ENCODE measurements around the gene SP5. TPM values are rescaled to one million over a fixed set of nuclear protein-coding genes. Genes with fewer than 3 reads are reported as not detected.

Gene SP5
- not detected in 2 replicates for total RNA-seq (2011; cell fraction: chromatin; rRNA removed; ENCODE audit: low replicate concordance)
- total RNA-seq (2011; cell fraction: nucleolus; rRNA removed) = 0.26 TPM in 1 of 2 replicates, not detected in the other
- 0.31 TPM in 1 of 2 replicates, not detected in the other for total RNA-seq (2011; cell fraction: nucleoplasm; rRNA removed)
- 0.59 and 0.65 TPM in 2 replicates for total RNA-seq (2014; rRNA removed)
- 0.07 TPM in 1 of 2 replicates, not detected in the other for total RNA-seq (2014; rRNA removed; fragmentation: Illumina TruSeq; extraction: Trizol)
- 0.25 and 0.30 TPM in 2 replicates for total RNA-seq (2015; rRNA removed; fragmentation: Illumina TruSeq; extraction: Trizol)
- total RNA-seq (2021) = 1.7 and 1.8 TPM in 2 replicates
- 0.06 and 0.31 TPM in 2 replicates for polyA plus RNA-seq (2011; rRNA removed)
- 0.22 and 0.57 TPM in 2 replicates for polyA plus RNA-seq (2011; cell fraction: cytosol; rRNA removed)
- polyA plus RNA-seq (2011; cell fraction: nucleus; rRNA removed) = 0.24 and 0.46 TPM in 2 replicates
- polyA plus RNA-seq (2012) = 0.78 and 1.1 TPM in 2 replicates
- polyA plus RNA-seq (2014; fragmentation: Illumina TruSeq; extraction: Trizol) = not detected in 2 replicates
- polyA plus RNA-seq (2014; fragmentation: Nextera tagmentation; extraction: Ambion mirVana) = under 1 TPM; 0.03 TPM
- 0.67 and 0.99 TPM in 2 replicates for polyA plus RNA-seq (2014; rRNA removed)
- 0.09 TPM in 1 of 2 replicates, not detected in the other for polyA minus RNA-seq (2011; rRNA and poly(A)+ RNA removed)
- not detected in 2 replicates for polyA minus RNA-seq (2011; cell fraction: cytosol; rRNA and poly(A)+ RNA removed)
- 0.27 and 1.1 TPM in 2 replicates for polyA minus RNA-seq (2011; cell fraction: nucleus; rRNA and poly(A)+ RNA removed)
- percentile 38 among the genes with signal in this experiment for Bru-seq, nascent RNA
- BruChase-seq, experiment 1, labeled RNA remaining after a 2-hour chase = percentile 23 among the genes with signal in this experiment
- BruChase-seq, experiment 2, labeled RNA remaining after a 6-hour chase = percentile 30 among the genes with signal in this experiment
- long read RNA-seq, experiment 1, partial matches to known transcripts = 0 of 6 reads
- long read RNA-seq, experiment 1, other reads (novel, unspliced or antisense) = 4 of 6 reads
- long read RNA-seq, experiment 2, partial matches to known transcripts = 0 of 2 reads
- long read RNA-seq, experiment 2, other reads (novel, unspliced or antisense) = 0 of 2 reads
- long read RNA-seq, experiment 3 = 0 reads

- Histone ChIP-seq H3K4me1 (replicated peaks in 1 of 2; ENCODE audit: control insufficient read depth in 2 of 2, insufficient read depth in 2 of 2, low read length in 2 of 2) (peaks cover 4 to 34% of the 10 kb centered on the region in 2 experiments; a peak in 2 of 5 replicates), H3K4me3 (peak within 1 kb of the TSS; percentile 50), H3K9ac (ENCODE audit: insufficient read depth in 1 of 2, low read depth in 2 of 2, low read length in 2 of 2) (peak within 1 kb of the TSS; percentile 74 to 93), H3K27ac (ENCODE audit: extremely low read depth, low read depth, low read length) (peak within 1 kb of the TSS; percentile 79), H3K9me1 (ENCODE audit: control insufficient read depth, insufficient read depth, low read length) (no peaks in the 10 kb centered on the region), H3K4me2 (ENCODE audit: insufficient read depth, low read length) (peak within 1 kb of the TSS; percentile 87), H3K27me3 (ENCODE audit: control insufficient read depth in 2 of 2, insufficient read depth in 2 of 2, low read length in 2 of 2) (no peaks in the 10 kb centered on the region), H3K36me3 (ENCODE audit: control insufficient read depth, insufficient read depth, low read length) (no peaks in the 10 kb centered on the region), H4K20me1 (replicated peaks; ENCODE audit: control insufficient read depth, insufficient read depth, low read length) (no peaks in the 10 kb centered on the region), H3K79me2 (ENCODE audit: control insufficient read depth, insufficient read depth, low read length) (no peaks in the 10 kb centered on the region), H2AFZ (ENCODE audit: low read depth, low read length) (peak within 1 kb of the TSS; percentile 99), H3K9me3 (replicated peaks; ENCODE audit: control insufficient read depth, insufficient read depth, low read depth, low read length) (peaks cover 4% of the 10 kb centered on the region; the same call in 1 of the 2 replicates)
- DNase-seq (ENCODE audit: extremely low read depth in 1 of 4, low spot score in 3 of 4) = peak; percentile 88 to 94 (median 90)
- ChIA-PET POLR2A (interaction anchor here (1.0 kb wide), 1 partner anchor 55 kb away, joined by 5 read pairs; the partner anchor contains the start of gene ERICH2), CTCF (ENCODE audit: low intra/inter-chr PET ratio) (no interaction called here)
- in situ Hi-C loops (cut with MboI) = no loop called here
- WGBS (ENCODE audit: insufficient coverage, low coverage, missing lambda C conversion rate) = 32% methylated on average over 50 of the region's 62 CpGs
- ATAC-seq = peak; percentile 92
- no TSS peak for BruUV-seq (replicated peaks)
- peak; percentile 98 for FAIRE-seq
- intact Hi-C loops (cut with micrococcal nuclease) = loop anchor here (1.0 to 10.0 kb wide), 2 partner anchors 55 to 310 kb away; partner anchors contain the start of gene ERICH2
- peak; percentile 81; the same call in 1 of the 2 replicates for TF ChIP-seq PHF21A (IDR thresholded peaks at IDR 0.05; ENCODE audit: borderline replicate concordance, low read depth)
- no peak for TF ChIP-seq POLR3G (IDR thresholded peaks at IDR 0.05; ENCODE audit: extremely low read depth, insufficient read length, insufficient replicate concordance)
- TF ChIP-seq ATF1 (CRISPR knock-in tag; IDR thresholded peaks at IDR 0.05) = no peak
- TF ChIP-seq ATF1 (tag; IDR thresholded peaks at IDR 0.05) = peak; percentile 53
- TF ChIP-seq, protein P1, sequence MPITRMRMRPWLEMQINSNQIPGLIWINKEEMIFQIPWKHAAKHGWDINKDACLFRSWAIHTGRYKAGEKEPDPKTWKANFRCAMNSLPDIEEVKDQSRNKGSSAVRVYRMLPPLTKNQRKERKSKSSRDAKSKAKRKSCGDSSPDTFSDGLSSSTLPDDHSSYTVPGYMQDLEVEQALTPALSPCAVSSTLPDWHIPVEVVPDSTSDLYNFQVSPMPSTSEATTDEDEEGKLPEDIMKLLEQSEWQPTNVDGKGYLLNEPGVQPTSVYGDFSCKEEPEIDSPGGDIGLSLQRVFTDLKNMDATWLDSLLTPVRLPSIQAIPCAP (CRISPR knock-in tag; IDR thresholded peaks at IDR 0.05; ENCODE audit: borderline replicate concordance) = 0 out of 2 replicates have a peak, but pooled peaks have one; percentile 36
- TF ChIP-seq, protein P2, sequence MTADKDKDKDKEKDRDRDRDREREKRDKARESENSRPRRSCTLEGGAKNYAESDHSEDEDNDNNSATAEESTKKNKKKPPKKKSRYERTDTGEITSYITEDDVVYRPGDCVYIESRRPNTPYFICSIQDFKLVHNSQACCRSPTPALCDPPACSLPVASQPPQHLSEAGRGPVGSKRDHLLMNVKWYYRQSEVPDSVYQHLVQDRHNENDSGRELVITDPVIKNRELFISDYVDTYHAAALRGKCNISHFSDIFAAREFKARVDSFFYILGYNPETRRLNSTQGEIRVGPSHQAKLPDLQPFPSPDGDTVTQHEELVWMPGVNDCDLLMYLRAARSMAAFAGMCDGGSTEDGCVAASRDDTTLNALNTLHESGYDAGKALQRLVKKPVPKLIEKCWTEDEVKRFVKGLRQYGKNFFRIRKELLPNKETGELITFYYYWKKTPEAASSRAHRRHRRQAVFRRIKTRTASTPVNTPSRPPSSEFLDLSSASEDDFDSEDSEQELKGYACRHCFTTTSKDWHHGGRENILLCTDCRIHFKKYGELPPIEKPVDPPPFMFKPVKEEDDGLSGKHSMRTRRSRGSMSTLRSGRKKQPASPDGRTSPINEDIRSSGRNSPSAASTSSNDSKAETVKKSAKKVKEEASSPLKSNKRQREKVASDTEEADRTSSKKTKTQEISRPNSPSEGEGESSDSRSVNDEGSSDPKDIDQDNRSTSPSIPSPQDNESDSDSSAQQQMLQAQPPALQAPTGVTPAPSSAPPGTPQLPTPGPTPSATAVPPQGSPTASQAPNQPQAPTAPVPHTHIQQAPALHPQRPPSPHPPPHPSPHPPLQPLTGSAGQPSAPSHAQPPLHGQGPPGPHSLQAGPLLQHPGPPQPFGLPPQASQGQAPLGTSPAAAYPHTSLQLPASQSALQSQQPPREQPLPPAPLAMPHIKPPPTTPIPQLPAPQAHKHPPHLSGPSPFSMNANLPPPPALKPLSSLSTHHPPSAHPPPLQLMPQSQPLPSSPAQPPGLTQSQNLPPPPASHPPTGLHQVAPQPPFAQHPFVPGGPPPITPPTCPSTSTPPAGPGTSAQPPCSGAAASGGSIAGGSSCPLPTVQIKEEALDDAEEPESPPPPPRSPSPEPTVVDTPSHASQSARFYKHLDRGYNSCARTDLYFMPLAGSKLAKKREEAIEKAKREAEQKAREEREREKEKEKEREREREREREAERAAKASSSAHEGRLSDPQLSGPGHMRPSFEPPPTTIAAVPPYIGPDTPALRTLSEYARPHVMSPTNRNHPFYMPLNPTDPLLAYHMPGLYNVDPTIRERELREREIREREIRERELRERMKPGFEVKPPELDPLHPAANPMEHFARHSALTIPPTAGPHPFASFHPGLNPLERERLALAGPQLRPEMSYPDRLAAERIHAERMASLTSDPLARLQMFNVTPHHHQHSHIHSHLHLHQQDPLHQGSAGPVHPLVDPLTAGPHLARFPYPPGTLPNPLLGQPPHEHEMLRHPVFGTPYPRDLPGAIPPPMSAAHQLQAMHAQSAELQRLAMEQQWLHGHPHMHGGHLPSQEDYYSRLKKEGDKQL (CRISPR knock-in tag; IDR thresholded peaks at IDR 0.05; ENCODE audit: borderline replicate concordance) = no peak
Observed at GRCh38 chr2:170715062-170715931, at the start of gene SP5. SP5 (plus strand) TSS chr2:170715337; CDS start chr2:170715513, 176 bp downstream.
